AG10803 (cell line): ENCODE results near the gene TBC1D17.

Source experiments
- DNase-seq: peaks from one replicate; pipeline ENCODE4 v3.0.0; 2010; ENCODE audit warnings: low read depth
- H3K4me3 ChIP-seq: 2 replicates; pipeline ENCODE4 v1.5.1; 2011; ENCODE audit warnings: mild to moderate bottlenecking, low read length, control low read depth
- TF ChIP-seq, protein P1 (sequence below): conservative IDR thresholded peaks from 2 replicates; pipeline ENCODE4 v1.5.1; 2011; ENCODE audit warnings: mild to moderate bottlenecking, low read length, control low read depth, inconsistent platforms

TBC1D17 gene

GRCh38 chr19:49869484-49870308 is 7.8 kb upstream of the TBC1D17 start:
- DNase-seq, result peak; percentile 100
- TF ChIP-seq, protein P1, sequence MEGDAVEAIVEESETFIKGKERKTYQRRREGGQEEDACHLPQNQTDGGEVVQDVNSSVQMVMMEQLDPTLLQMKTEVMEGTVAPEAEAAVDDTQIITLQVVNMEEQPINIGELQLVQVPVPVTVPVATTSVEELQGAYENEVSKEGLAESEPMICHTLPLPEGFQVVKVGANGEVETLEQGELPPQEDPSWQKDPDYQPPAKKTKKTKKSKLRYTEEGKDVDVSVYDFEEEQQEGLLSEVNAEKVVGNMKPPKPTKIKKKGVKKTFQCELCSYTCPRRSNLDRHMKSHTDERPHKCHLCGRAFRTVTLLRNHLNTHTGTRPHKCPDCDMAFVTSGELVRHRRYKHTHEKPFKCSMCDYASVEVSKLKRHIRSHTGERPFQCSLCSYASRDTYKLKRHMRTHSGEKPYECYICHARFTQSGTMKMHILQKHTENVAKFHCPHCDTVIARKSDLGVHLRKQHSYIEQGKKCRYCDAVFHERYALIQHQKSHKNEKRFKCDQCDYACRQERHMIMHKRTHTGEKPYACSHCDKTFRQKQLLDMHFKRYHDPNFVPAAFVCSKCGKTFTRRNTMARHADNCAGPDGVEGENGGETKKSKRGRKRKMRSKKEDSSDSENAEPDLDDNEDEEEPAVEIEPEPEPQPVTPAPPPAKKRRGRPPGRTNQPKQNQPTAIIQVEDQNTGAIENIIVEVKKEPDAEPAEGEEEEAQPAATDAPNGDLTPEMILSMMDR, result 0 out of 2 replicates have a peak, but pooled peaks have one; percentile 4
- peak overlapping the region; percentile 60 for H3K4me3 ChIP-seq

GRCh38 chr19:49870309-49870901 is 7.1 kb upstream of the TBC1D17 start:
- peak overlapping the region; percentile 60 for H3K4me3 ChIP-seq
- no peak for DNase-seq
- TF ChIP-seq, protein P1, result no peak

DNA sequence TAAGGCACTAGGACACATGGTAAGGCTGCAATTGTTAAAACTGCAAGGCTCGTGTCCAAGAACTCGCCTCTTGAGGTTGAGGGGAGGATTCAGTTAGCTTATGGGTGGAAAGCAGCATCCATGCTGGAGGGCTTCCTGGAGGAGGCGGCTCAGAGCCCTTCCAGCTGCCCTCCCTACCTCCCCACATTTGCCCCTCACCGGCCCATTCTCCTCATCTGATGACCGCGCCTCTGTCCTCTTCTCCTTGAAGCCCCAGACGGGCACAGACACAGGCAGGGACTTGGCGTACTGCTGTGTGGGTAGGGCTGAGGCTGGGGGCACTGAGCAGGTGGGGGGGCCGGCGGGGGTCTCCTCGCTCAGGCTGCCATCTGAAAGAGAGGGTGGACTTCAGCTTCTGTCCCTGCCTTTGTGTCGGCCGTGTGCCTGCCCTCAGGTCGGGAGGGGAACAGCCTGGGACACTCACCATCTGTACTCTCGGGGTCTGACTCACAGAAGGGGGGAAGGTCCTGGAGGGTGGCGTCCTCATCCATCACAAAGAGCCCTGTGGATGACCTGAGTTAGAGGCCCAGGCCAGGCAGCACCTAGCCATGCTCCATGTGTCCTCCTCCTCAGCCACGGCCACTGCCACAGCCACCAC is 6.0 kb upstream of the TBC1D17 start:
- no peak for DNase-seq
- TF ChIP-seq, protein P1, result no peak
- H3K4me3 ChIP-seq, result no peak overlapping the region

GRCh38 chr19:49872245-49873128 is 5.0 kb upstream of the TBC1D17 start:
- TF ChIP-seq, protein P1, result no peak
- no peak overlapping the region for H3K4me3 ChIP-seq
- no peak for DNase-seq

DNA sequence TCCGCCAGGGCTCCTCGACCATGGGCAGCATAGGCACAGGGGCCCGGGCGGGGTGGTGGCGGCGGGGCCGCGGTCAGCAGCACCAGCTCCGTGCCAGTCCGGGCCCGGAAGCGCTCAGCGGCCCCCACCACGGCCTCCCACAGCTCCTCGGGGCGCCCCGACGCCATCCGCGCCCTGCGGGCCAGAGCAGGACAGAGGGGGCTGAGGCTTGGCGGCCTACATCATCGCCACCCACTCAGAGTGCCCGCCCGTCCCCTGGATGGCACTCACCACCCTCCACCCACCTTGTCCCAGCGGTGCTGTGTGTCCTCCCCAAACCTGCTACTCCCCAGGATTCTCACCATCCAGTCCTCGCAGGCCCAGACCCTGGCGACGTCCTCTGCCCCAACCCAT is 4.4 kb upstream of the TBC1D17 start:
- no peak overlapping the region for H3K4me3 ChIP-seq
- no peak for DNase-seq
- TF ChIP-seq, protein P1, result no peak

GRCh38 chr19:49873834-49874233 is 3.7 kb upstream of the TBC1D17 start:
- no peak overlapping the region for H3K4me3 ChIP-seq
- TF ChIP-seq, protein P1, result no peak
- no peak for DNase-seq
